Measurements from ENCODE around the gene MRPL1. TPM values are rescaled to one million over a fixed set of nuclear protein-coding genes. Genes with fewer than 3 reads are reported as not detected.

Gene MRPL1
- polyA plus RNA-seq, 2 of the 4 experiments (the other 2 are of a cell fraction) = 24.6 to 62.3 TPM

DNA sequence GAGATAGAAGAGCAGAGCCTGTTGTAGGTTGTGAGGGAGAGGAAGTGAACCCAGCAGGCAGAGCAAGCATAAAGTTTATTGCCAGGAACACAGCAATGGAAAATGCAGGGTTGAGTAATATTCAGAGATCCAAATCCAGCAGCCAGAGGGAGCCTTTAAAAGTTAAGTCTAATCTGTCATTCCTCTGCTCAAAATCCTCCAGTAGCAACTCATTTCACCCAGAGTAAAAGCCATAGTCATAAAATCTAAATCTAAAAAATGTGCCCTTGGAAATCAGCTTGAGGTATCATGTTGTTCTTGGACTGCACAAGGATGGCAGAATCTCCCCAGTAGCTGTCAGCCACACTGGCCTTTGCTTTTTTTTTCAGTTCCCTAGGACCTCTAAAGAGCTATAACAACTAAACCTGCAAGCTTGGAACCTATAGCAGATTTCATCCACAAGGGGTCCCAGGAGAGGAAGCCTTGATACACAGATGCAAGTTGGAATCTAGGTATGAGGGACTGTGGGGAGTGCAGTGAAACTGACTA lies 131.6 kb downstream of the MRPL1 start:
- Histone ChIP-seq H3K27ac (no peak overlapping the region), H3K9me3 (no peaks in the 10 kb centered on the region), H3K4me3 (no peak overlapping the region), H3K4me1 (no peaks in the 10 kb centered on the region), H3K4me2 (no peak overlapping the region)
- no peak for FAIRE-seq
- ATAC-seq = peak; percentile 95 to 96
- POLR2A ChIA-PET = interaction anchor here (1.1 kb wide), 1 partner anchor 62 kb away, joined by 3 read pairs; no protein-coding TSS in a partner anchor
- TF ChIP-seq CTCF (IDR thresholded peaks at IDR 0.05) (peak; percentile 44), NPAS2 (CRISPR knock-in tag; IDR thresholded peaks at IDR 0.05; ENCODE audit: borderline replicate concordance) (no peak), POLR2AphosphoS2 (conservative IDR thresholded peaks at IDR 0.05; ENCODE audit: low read length) (no peak), JUN (IDR thresholded peaks at IDR 0.05) (no peak), HEYL (CRISPR knock-in tag; IDR thresholded peaks at IDR 0.05) (no peak), POLR2A (IDR thresholded peaks at IDR 0.05; ENCODE audit: low read length) (no peak), HDAC2 (IDR thresholded peaks at IDR 0.05) (no peak), ZC3H11A (IDR thresholded peaks at IDR 0.05) (no peak), SMC3 (IDR thresholded peaks at IDR 0.05) (peak; percentile 31; the same call in 1 of the 3 replicates), EP300 (IDR thresholded peaks at IDR 0.05) (no peak), FOSB (CRISPR knock-in tag; IDR thresholded peaks at IDR 0.05) (no peak), TP53 (CRISPR knock-in tag; IDR thresholded peaks at IDR 0.05) (no peak), RAD21 (conservative IDR thresholded peaks at IDR 0.05 in 1 of 2, IDR thresholded peaks at IDR 0.05 in 1 of 2) (peak; percentile 40 to 54), TFCP2L1 (CRISPR knock-in tag; IDR thresholded peaks at IDR 0.05) (no peak), NFE2L2 (conservative IDR thresholded peaks at IDR 0.05; ENCODE audit: low read length) (no peak)
- DNase-seq (ENCODE audit: low read depth in 1 of 2, low spot score in 1 of 2) = peak; percentile 13 to 57
- CTCF ChIA-PET = interaction anchor here (0.8 to 1.2 kb wide), 6 partner anchors 9 to 929 kb away, joined by 3 to 7 read pairs (median 5); no protein-coding TSS in a partner anchor

- no peak overlapping the region for H3K4me2 ChIP-seq
- TF ChIP-seq EHMT2 (IDR thresholded peaks at IDR 0.05; ENCODE audit: low read depth) = no peak
- TF ChIP-seq KDM5A (IDR thresholded peaks at IDR 0.05) = no peak
- no peak for TF ChIP-seq FOXS1 (CRISPR knock-in tag; IDR thresholded peaks at IDR 0.05)
- no peak for TF ChIP-seq MYC (IDR thresholded peaks at IDR 0.05; ENCODE audit: borderline replicate concordance, low read length)
- TF ChIP-seq HOXA7 (CRISPR knock-in tag; IDR thresholded peaks at IDR 0.05) = no peak
- no peak for TF ChIP-seq PHF8 (IDR thresholded peaks at IDR 0.05; ENCODE audit: borderline replicate concordance, low read depth)
- no peak for TF ChIP-seq CBX8 (IDR thresholded peaks at IDR 0.05)
- no peak for TF ChIP-seq TFCP2L1 (CRISPR knock-in tag; IDR thresholded peaks at IDR 0.05)
- TF ChIP-seq, protein P1, sequence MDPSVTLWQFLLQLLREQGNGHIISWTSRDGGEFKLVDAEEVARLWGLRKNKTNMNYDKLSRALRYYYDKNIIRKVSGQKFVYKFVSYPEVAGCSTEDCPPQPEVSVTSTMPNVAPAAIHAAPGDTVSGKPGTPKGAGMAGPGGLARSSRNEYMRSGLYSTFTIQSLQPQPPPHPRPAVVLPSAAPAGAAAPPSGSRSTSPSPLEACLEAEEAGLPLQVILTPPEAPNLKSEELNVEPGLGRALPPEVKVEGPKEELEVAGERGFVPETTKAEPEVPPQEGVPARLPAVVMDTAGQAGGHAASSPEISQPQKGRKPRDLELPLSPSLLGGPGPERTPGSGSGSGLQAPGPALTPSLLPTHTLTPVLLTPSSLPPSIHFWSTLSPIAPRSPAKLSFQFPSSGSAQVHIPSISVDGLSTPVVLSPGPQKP (IDR thresholded peaks at IDR 0.05; ENCODE audit: low read depth, low read length) = no peak
- TF ChIP-seq CBX2 (IDR thresholded peaks at IDR 0.05; ENCODE audit: borderline replicate concordance, low read depth) = no peak
- TF ChIP-seq EHF (CRISPR knock-in tag; IDR thresholded peaks at IDR 0.05) = no peak
- TF ChIP-seq ZFP36 (IDR thresholded peaks at IDR 0.05; ENCODE audit: borderline replicate concordance, partially characterized antibody) = no peak
- TF ChIP-seq BHLHE40 (IDR thresholded peaks at IDR 0.05; ENCODE audit: low read depth, low read length) = no peak
- TF ChIP-seq FOSB (CRISPR knock-in tag; IDR thresholded peaks at IDR 0.05) = no peak
- no peak for TF ChIP-seq ZSCAN20 (CRISPR knock-in tag; IDR thresholded peaks at IDR 0.05)
- TF ChIP-seq, protein P2, sequence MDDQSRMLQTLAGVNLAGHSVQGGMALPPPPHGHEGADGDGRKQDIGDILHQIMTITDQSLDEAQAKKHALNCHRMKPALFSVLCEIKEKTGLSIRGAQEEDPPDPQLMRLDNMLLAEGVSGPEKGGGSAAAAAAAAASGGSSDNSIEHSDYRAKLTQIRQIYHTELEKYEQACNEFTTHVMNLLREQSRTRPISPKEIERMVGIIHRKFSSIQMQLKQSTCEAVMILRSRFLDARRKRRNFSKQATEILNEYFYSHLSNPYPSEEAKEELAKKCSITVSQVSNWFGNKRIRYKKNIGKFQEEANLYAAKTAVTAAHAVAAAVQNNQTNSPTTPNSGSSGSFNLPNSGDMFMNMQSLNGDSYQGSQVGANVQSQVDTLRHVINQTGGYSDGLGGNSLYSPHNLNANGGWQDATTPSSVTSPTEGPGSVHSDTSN (IDR thresholded peaks at IDR 0.05) = no peak
- no peak for FAIRE-seq
- ATAC-seq = no peak
- no peak for DNase-seq (ENCODE audit: low read depth in 1 of 2, low spot score in 1 of 2)
- no peak overlapping the region for H3K27ac ChIP-seq
- WGBS (ENCODE audit: missing lambda C conversion rate) = 7% methylated on average over 3 of the region's 3 CpGs
- no peak overlapping the region for H3K4me3 ChIP-seq
- no peaks in the 10 kb centered on the region for H3K9me3 ChIP-seq
- ChIA-PET POLR2A (no interaction called here), CTCF (interaction anchor here (1.4 kb wide), 1 partner anchor 64 kb away, joined by 3 read pairs; no protein-coding TSS in a partner anchor)
- H3K4me1 ChIP-seq = no peaks in the 10 kb centered on the region
These were observed 133.4 kb downstream of the MRPL1 start for GRCh38 chr4:77996076-77996475.

Data from A549 (cell line).